HepG2 (cell line): Measurements from ENCODE around the gene SNX21.

ENCODE experiments used
- DNMT1 ChIP-seq: sonication (generic); formaldehyde crosslinking; IDR thresholded peaks from 2 replicates; pipeline ENCODE4 v1.5.1; 2020; ENCODE audit warnings: mild to moderate bottlenecking, missing genetic modification reagents
- FOXM1 ChIP-seq: sonication (generic); formaldehyde crosslinking; IDR thresholded peaks from 2 replicates; pipeline ENCODE4 v1.5.0; 2020; ENCODE audit warnings: missing genetic modification reagents
- POLR2A ChIP-seq, 2 experiments: IDR thresholded peaks; 2 replicates each; pipeline ENCODE4 v1.6.1; 2011; ENCODE audit warnings: low read depth in 2 of 2, low read length in 2 of 2, mild to moderate bottlenecking in 1 of 2, moderate library complexity in 1 of 2; ENCODE audit not compliant: insufficient read depth in 1 of 2
- TOE1 ChIP-seq: sonication (generic); formaldehyde crosslinking; IDR thresholded peaks from 2 replicates; pipeline ENCODE4 v1.4.0; 2020; ENCODE audit warnings: mild to moderate bottlenecking, missing genetic modification reagents
- ZNF432 ChIP-seq: sonication (generic); formaldehyde crosslinking; IDR thresholded peaks from 2 replicates; pipeline ENCODE4 v1.5.0; 2020; ENCODE audit warnings: missing genetic modification reagents, mild to moderate bottlenecking, borderline replicate concordance
- TF ChIP-seq, protein P1 (sequence below): sonication (generic); formaldehyde crosslinking; IDR thresholded peaks from 2 replicates; pipeline ENCODE4 v1.4.0; 2020; ENCODE audit warnings: mild to moderate bottlenecking, missing genetic modification reagents
- TF ChIP-seq, protein P2 (sequence below): sonication (generic); formaldehyde crosslinking; IDR thresholded peaks from 2 replicates; pipeline ENCODE4 v1.9.0; 2022; ENCODE audit warnings: low read depth, missing genetic modification reagents

DNA sequence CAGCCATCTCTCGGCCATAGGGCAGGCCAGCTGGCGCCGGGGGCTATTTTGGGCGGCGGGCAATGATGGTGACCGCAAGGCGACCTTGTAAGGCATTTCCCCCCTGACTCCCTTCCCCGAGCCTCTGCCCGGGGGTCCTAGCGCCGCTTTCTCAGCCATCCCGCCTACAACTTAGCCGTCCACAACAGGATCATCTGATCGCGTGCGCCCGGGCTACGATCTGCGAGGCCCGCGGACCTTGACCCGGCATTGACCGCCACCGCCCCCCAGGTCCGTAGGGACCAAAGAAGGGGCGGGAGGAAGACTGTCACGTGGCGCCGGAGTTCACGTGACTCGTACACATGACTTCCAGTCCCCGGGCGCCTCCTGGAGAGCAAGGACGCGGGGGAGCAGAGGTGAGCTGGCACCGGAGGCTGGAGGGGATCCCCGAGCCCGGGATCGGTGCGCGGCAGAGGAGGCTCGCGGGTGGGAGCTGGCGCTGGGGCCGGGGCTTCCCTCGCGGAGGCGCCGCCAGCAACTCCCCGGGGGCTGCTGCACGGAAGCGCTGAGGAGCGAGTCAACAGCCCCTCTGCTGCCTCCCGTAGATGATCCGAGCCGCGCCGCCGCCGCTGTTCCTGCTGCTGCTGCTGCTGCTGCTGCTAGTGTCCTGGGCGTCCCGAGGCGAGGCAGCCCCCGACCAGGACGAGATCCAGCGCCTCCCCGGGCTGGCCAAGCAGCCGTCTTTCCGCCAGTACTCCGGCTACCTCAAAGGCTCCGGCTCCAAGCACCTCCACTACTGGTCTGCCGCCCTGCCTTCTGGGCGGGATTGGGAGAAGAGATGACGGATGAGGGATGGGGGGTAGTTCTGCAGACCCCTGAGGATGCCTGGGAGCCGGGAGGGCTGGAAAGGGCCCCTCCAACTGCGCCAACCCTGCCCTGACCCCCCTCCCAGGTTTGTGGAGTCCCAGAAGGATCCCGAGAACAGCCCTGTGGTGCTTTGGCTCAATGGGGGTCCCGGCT lies 57.7 kb downstream of the SNX21 start, which contains the start of the genes CTSA and NEURL2:
- no peak; the same call in 1 of the 2 replicates for TF ChIP-seq FOXM1 (CRISPR knock-in tag)
- TF ChIP-seq, protein P1, sequence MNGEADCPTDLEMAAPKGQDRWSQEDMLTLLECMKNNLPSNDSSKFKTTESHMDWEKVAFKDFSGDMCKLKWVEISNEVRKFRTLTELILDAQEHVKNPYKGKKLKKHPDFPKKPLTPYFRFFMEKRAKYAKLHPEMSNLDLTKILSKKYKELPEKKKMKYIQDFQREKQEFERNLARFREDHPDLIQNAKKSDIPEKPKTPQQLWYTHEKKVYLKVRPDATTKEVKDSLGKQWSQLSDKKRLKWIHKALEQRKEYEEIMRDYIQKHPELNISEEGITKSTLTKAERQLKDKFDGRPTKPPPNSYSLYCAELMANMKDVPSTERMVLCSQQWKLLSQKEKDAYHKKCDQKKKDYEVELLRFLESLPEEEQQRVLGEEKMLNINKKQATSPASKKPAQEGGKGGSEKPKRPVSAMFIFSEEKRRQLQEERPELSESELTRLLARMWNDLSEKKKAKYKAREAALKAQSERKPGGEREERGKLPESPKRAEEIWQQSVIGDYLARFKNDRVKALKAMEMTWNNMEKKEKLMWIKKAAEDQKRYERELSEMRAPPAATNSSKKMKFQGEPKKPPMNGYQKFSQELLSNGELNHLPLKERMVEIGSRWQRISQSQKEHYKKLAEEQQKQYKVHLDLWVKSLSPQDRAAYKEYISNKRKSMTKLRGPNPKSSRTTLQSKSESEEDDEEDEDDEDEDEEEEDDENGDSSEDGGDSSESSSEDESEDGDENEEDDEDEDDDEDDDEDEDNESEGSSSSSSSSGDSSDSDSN (CRISPR knock-in tag), result peak; percentile 94
- no peak; the same call in none of the 2 replicates for TF ChIP-seq ZNF432 (CRISPR knock-in tag)
- TF ChIP-seq, protein P2, sequence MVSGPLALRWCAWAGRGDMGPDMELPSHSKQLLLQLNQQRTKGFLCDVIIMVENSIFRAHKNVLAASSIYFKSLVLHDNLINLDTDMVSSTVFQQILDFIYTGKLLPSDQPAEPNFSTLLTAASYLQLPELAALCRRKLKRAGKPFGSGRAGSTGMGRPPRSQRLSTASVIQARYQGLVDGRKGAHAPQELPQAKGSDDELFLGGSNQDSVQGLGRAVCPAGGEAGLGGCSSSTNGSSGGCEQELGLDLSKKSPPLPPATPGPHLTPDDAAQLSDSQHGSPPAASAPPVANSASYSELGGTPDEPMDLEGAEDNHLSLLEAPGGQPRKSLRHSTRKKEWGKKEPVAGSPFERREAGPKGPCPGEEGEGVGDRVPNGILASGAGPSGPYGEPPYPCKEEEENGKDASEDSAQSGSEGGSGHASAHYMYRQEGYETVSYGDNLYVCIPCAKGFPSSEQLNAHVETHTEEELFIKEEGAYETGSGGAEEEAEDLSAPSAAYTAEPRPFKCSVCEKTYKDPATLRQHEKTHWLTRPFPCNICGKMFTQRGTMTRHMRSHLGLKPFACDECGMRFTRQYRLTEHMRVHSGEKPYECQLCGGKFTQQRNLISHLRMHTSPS, result peak; percentile 68
- peak; percentile 76; the same call in 1 of the 2 replicates for TF ChIP-seq DNMT1 (CRISPR knock-in tag)
- TF ChIP-seq POLR2A (IDR thresholded peaks at IDR 0.05; ENCODE audit: insufficient read depth in 1 of 2, low read depth in 2 of 2, low read length in 2 of 2), result peak; percentile 90 to 94
- peak; percentile 93; the same call in 1 of the 2 replicates for TF ChIP-seq TOE1 (CRISPR knock-in tag)
